HG02840 (cell line): ENCODE measurements around the gene LFNG.

Experiments
- ATAC-seq: cut with Tn5 transposase; IDR thresholded peaks from one replicate; pipeline ENCODE4 v1.9.1; 2021; ENCODE audit warnings: mild to moderate bottlenecking, moderate library complexity, moderate number of reproducible peaks; ENCODE audit not compliant: unreplicated experiment, low FRiP score

Gene LFNG

DNA sequence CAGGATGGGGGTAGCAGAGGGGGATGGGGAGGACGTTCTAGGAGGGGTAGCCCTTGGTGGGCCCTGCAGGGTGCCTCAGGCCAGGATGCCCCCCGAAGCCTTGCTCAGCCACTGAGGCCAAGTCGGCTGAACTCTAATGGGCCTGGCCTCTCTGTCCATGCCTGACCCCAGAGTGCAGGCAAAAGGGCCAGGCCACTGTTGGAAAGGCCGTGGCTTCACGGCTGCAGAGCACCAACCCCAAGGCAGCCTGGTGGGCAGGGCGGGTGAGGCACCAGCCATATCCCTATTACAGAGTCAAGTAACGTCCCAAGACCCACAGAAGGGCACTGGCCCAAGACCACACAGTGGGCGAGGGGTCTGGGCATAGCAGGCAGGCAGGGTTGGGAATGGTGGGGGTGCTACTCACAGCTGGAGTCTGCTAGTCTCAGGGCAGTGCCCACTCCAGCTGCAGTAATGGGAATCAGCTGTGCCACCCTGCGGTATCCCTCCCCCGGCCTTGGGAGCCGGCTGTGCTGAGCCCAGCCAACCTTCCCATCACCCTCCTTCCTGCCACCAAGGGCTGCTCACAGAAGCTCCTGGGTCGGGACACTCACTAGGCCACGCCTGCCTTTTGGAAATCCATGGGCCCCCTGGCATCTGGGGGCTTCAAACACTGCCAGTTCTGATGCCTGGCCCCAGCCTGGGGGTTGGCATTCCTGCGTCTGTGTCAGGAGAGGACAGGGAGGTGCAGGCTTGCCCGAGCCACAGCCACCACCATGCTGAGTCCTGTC, 4.0 kb upstream of the LFNG start:
- ATAC-seq = no peak

DNA sequence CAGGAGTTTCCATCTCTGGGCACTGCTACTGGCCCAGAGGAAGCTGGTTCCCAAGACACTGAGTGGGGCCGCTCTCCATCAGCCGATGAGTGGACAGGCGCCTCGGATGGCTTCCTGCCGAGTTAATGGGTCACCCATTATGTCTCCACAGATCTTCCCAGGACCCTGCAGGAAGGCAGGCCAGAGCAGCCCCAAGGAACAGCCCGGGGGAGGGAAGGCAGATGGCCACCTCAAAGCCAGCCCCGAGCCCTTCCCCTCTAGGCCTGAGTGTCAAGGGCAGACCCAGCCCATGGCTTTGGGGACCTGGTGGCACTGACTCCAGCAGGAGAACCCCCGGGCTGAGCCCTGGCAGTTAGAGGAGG, 3.4 kb upstream of the LFNG start:
- no peak for ATAC-seq

DNA sequence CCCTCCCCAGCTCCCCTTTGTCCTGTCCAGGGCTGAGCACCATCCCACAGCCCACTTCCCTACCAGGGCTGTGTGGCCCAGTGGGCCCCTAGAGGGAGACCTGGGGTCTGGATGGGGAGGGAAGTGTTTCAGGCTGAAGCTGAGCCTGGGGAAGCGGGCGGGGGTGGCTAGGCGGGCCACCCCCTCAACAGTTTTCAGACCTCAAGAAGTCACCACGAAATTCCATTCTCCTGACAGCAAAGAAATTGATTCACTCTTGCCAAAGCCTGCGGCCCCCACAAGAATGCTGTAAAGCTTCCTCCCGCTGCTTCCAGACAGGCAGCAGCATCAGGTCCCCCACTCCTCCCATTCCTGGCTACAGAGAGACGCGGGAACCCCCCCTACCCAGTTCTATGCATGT, 2.5 kb upstream of the LFNG start:
- no peak for ATAC-seq

DNA sequence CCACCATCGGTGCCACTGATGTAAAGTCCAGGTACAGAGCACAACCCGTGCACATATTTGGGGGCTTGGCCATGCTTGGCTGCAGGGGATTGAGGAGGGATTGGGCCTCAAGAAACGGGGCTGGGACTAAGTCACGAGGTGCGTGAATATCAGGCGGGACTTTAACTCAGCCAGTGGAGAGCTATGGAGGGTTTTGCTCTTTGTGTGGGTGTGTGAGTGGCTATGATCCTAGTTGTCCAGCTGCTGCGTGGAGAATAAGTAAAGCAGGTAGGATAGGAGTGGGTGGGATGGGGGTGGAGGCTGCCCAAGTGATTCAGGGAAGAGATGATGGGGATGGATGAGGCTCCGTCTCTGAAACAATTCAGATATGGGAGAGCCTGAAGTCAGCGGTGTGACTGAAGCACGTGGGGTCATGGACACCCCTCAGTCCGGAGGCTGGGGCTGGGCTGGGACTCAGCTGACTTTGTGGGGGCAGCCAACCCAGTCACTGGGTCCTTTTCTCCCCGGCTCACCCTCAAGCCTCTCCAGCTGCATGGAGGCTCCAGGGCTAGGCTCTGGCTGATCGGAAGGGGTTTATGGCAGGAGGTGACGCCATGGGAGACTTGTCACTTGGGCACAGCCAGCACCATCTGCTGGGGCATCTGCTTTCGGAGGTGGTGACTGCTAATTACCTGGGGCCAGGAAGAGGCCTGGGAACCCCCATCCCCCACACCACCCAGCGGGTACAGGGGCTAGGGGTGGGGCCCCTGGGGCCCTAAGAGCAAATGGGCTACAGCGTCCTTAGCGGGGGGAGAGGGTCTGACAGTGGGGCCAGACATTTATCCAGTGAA, 1.7 kb upstream of the LFNG start:
- no peak for ATAC-seq

DNA sequence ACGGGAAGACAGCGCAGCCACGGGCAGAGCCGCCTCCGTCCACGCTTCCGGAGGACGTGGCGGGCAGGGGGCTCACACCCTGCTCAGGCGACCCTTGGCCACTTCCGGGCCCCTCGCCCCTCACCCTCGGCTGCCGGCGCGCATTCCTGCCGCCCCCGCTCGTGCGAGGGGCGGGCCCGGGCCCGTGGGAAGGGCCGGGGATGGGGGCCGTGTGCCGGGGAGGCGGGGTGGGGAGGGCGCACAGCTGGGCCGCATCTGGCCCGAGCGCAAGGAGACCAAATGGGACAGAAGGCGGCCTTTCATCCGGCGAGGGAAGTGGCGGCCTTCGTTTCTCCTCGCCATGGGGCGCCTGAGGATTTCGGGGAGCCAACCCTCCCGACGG, 846 bp upstream of the LFNG start:
- ATAC-seq = no peak

DNA sequence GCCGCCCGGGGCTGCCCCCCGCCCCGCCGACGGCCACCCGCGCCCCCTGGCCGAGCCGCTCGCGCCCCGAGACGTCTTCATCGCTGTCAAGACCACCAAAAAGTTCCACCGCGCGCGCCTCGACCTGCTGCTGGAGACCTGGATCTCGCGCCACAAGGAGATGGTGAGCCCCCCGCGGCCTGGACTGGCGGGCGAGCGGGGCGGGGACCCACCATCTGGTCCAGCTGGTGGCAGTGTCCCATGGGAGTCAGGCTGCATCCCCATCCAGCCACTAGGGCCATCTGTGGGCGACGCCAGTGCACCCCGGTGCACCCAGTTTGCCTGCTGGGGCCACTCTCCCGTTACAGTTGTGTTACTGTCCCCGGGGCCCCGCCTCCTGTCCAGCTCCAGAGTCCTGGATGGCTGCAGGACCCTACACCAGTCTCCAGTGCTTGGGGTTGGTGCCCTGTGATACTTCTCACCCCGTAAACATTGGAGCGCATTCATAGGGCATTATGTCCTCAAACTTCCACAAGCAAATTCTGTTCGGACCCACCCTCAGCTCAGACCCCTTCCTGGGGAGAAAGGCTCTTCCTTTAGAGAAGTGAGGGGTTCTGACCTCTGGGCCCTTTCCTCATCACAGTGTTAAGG, 672 bp downstream of the LFNG start:
- no peak for ATAC-seq

DNA sequence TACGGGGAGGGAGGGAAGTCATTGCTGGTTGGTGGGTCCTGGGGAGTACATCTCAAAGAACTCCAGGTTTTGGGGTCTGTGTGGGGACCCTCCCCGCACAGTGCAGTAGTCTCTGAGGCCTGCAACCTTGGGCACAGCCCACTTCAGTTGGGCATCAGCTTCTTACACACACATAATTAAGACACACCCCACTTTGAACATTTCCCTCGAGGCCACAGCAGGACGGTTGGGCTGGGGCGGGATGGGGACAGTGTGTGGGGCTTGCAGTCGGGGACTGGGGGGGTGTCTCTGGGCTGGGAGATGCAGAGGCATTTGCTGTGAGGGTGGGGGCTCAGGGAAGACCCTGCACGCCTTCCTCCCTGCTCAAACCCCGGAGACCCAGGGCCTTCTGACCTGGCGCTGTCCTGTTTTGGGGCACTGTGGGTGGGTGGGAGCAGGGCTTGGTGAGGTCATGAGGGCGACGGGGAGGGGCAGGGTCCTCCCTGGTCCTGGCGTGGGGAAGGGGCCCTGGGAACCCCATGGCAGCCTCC, 1.3 kb downstream of the LFNG start:
- ATAC-seq = no peak

DNA sequence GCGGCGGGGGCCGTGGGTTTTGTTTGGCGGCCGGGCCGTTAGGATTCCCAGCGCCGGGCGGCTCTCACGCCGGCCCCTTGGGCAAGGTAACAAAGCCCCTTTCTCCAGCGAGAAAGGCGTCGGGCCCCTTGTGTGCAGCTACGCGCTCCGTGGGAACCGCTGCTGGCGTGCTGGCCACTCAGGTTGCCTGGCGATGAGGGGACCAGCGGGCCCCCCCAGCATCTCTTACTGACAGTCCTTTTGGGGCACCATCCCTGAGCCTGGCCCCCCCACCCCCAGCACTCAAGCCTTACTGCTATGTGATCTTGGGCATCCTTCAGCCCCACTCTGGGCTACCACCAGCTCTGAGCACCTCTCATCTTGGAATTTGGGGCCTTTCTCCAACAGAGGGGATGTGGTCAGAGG, 1.8 kb downstream of the LFNG start:
- ATAC-seq = no peak

DNA sequence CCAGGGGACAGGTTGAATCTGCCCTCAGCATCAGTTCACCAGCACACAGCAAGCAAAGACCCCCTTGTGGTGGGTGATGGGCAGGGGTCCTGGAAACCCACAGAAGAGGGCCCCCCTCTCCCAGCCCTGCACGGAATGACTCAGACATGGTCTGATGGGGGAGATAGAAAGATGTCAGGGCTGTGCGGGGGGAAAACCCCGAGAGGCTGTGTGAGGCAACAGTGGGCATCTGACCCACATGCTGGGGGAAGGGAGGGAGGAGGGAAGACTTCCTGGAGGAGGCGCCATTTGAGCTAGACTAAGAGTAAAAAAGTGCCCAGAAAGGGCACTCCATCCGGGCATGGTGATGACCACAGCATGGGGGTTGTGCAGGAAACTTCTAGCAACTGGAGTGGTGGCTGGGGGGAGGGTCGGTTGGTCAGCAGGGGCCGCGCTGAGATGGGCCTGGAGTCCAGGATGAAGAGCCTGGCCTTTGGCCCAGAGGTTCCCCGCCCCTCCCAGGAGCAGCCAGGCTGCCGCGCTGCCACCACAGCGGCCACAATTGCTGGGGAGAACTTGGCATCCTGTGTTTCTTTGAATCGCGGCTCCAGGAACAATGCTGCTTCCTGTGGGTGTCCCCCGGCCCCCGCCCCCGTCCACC, 2.5 kb downstream of the LFNG start:
- ATAC-seq = no peak

DNA sequence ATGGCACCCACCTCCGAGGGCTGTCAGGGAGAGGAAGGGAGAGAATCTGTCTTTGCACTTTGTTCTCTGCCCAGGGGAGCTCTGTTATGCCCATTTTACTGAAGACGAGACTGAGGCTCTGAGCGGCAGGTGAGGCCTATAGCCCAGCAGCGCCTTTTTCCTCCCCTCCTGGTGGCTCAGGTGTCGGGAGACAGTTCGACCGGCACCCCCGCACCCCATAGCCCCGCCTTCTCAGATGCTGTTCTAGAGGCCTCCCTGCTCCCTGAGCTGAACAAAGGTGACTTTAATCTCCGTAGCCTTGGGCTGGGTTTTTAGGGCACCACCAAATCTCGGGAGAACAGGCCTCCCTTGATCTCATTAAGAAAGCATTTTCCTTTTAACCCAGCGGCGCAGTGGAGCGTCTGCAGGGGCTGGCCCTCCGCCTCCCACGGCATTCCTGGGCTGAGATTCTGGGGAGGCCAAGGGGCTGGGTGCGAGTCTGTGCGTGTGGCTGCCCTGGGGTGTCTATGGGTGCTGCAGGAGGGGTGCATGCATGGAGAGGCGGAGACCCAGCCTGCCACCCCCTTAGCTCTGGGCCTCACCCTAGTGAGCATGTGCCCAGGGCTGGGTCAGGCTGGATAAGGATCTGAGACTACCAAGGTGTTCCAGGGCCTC, 3.3 kb downstream of the LFNG start:
- no peak for ATAC-seq

DNA sequence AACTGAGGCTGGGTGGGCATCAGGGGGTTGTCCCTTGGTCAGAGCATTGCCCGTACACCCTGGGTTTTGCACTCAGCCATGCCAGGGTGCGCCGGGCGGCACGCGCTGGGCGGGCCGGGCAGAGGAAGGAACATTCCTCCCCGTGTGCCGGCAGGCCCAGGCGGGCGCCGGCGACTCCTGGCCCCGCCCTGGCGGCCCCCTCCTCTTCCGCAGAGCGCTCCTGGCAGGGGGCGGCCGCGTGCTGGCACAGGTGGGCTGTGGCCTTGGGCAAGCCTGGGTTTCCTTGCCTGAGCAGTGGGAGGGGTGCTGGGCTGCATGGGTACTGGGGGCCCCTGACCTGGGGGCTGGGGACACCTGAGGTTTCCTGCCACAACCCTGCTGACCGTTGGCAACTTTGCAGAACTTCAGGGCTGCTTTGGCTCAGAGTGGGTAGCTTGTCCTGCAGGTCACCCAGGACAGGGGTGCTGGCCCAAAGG, 3.9 kb downstream of the LFNG start:
- no peak for ATAC-seq

DNA sequence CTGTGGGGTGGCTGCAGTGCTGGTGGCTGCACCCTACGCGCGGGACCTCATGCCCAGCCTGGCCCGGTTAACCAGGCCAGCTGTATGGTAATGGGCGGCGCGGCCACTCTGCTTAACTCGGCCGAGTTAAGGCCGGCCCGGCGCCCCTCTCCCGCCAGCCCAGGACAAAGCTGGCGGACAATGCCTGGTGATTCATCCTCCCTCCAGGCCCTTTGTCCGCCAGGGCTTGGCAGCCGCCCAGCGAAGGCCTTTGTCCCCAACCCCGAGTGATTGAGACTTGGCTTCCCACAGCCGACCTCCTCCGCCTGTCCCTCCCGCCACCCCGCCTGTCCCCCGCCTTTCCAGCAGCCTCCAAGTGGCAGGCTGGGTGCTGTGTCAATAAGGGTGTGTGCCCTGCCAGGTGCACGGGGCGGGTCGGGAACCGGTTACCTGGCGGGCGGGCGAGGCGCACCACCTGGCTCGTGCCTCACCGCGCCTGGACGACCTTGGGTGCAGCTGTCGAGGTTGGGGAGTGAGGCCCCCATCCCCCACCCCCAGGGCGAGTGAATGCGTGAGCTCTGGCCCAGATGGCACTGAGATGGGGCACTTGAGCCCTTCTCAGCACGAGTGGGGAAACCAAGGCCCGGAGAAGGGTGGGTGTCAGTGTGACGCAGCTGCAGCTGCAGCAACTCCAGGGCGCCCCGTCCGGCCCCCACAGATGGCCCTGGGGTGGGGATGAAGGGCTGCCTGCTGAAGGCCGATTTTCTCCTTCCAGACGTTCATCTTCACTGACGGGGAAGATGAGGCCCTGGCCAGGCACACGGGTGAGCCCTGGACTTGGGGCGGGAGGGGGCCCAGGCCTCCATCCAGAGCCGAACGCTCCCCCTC, 4.6 kb downstream of the LFNG start:
- ATAC-seq = no peak

DNA sequence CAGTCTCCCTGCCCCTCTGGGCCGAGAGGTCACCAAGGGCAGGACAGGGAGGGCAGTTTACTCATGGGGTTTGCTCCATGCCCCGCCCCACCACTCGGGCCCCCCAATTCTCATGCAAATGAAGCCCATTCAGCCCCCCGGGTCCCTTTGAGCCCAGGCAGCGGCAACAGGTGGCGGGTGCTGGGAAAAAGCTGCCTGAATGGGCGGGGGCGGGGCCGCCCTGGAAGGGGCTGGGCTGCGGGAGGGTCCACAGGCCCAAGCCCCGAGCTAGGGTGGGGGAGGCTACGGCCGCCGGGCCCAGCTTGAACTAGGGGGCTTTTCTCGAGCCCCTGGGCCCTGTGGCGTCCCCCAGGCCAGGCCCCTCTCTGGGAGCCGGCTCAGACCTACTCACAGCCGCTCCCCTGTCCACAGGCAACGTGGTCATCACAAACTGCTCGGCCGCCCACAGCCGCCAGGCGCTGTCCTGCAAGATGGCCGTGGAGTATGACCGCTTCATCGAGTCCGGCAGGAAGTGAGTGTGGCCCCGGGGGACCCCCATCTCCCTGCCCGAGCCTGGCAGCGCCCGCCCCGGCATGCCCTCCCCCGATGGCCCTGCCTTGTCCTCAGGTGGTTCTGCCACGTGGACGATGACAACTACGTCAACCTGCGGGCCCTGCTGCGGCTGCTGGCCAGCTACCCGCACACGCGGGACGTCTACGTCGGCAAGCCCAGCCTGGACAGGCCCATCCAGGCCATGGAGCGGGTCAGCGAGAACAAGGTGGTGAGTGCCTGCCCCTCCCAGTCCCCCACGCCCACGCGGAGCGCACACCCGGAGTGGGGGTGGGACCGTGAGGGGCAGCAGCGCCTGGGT, 5.5 kb downstream of the LFNG start:
- ATAC-seq = no peak

DNA sequence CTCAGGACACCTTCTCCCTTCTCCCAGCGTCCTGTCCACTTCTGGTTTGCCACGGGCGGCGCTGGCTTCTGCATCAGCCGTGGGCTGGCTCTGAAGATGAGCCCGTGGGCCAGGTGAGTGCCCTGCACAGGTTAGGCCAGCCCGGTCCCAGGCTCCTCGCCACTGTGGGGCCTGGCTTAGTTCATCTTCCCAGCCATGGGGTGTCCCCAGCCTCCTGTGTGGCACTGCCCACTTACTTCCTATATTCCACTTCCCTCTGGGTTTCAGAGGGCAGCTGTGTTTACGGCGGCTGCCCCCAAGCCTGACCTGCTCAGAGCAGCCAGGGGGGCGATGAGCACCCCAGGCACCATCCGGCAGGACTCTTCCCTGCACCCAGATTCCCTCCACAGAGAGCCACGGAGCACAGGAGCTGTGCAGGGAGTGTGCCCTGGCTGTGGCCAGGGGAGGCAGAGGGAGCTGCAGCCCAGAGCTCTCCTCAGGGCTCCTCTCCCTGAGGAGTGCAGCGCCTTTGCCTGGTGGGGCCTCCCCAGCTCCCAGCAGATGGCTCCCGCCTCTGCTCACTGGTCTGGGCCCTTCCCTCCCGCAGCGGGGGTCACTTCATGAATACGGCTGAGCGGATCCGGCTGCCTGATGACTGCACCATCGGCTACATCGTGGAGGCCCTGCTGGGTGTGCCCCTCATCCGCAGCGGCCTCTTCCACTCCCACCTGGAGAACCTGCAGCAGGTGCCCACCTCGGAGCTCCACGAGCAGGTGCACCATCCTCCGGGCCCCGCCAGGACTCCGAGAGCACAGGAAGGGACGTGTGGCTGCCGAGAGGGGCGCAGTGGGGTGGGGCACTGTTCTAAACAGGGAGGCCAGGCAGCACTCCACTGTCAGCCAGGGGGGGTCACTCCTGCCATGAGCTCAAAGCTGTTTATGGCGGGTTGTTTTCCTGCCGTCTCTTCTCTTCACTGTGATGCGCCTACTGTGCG, 6.4 kb downstream of the LFNG start:
- no peak for ATAC-seq

DNA sequence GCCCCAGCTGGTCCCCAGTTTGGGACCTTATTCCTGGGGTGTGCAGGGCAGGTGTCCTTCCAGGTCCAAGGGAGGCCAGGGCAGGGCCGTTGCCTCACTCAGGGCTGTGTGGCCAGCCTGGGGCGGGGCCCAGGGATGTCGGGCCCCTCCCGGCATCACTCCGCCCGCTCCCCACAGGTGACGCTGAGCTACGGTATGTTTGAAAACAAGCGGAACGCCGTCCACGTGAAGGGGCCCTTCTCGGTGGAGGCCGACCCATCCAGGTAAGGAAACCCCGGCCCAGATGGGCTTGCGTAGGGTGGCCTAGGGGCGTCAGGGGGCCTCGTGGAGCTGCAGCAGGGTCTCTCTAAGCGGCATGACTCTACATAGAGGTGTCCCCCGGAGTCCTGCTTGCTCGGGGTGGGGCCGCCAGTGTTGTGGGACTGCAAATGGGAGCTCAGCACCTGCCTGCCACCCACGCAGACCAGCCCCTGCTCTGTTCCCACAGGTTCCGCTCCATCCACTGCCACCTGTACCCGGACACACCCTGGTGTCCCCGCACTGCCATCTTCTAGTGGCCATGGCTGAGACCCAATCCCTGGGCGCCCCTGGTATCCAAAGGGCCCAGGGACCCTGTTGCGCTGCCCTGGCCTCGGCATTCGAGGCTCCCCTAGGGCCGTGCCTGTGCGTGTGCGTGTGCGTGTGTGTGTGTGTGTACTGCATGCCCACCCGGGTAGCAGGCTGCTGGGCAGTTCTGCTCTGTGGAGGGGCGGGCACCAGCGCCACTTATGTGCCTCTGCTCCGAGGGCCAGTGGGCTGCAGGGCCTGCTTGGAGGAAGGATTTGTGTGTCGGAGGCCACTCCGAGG, 7.3 kb downstream of the LFNG start:
- ATAC-seq = no peak
